DND-41 (cell line): ENCODE data around the gene TTC17.

Experiments
- ATAC-seq: fragments of 200-7000 bp; cut with Tn5 transposase; 3 replicates; pipeline ENCODE4 v1.9.1; 2021; ENCODE audit warnings: low read depth; ENCODE audit not compliant: insufficient read depth
- DNase-seq: peaks from one replicate; pipeline ENCODE4 v3.0.0-alpha.2; 2020
- H2AFZ ChIP-seq: 2 replicates; pipeline ENCODE4 v1.6.0; 2012; ENCODE audit warnings: low read depth, low read length
- H3K27ac ChIP-seq: 2 replicates; pipeline ENCODE4 v1.5.1; 2012; ENCODE audit warnings: low read length, inconsistent platforms
- H3K27me3 ChIP-seq: fragments of 200-600 bp; sonication (generic); 2 replicates; pipeline ENCODE4 v1.6.0; 2012; ENCODE audit warnings: low read length, mild to moderate bottlenecking, inconsistent platforms; ENCODE audit not compliant: insufficient read depth, poor library complexity
- H3K36me3 ChIP-seq: 2 replicates; pipeline ENCODE4 v1.5.1; 2012; ENCODE audit warnings: low read length, inconsistent platforms; ENCODE audit not compliant: insufficient read depth
- H3K4me1 ChIP-seq: 2 replicates; pipeline ENCODE4 v1.5.1; 2012; ENCODE audit warnings: mild to moderate bottlenecking, low read length; ENCODE audit not compliant: insufficient read depth
- H3K4me2 ChIP-seq: 2 replicates; pipeline ENCODE4 v1.6.0; 2012; ENCODE audit warnings: mild to moderate bottlenecking, moderate library complexity, low read length, inconsistent platforms; ENCODE audit not compliant: insufficient read depth
- H3K4me3 ChIP-seq, 2 experiments: fragments of 200-600 bp in 1 of 2; shearing (Covaris generic) in 1 of 2; 2 replicates each; pipeline ENCODE4 v1.5.1; 2012 to 2016; ENCODE audit warnings: inconsistent platforms in 2 of 2, low read length in 2 of 2, mild to moderate bottlenecking in 2 of 2, low read depth in 1 of 2, moderate library complexity in 1 of 2
- H3K79me2 ChIP-seq: 2 replicates; pipeline ENCODE4 v1.6.0; 2012; ENCODE audit warnings: low read length, inconsistent platforms; ENCODE audit not compliant: insufficient read depth
- H3K9ac ChIP-seq: 2 replicates; pipeline ENCODE4 v1.6.0; 2012; ENCODE audit warnings: low read depth, mild to moderate bottlenecking, inconsistent platforms, low read length, moderate library complexity
- H3K9me3 ChIP-seq: 2 replicates; pipeline ENCODE4 v1.5.1; 2012; ENCODE audit warnings: low read length, moderate library complexity, mild to moderate bottlenecking, inconsistent platforms; ENCODE audit not compliant: insufficient read depth, severe bottlenecking
- H4K20me1 ChIP-seq: 2 replicates; pipeline ENCODE4 v1.6.0; 2012; ENCODE audit warnings: low read length; ENCODE audit not compliant: insufficient read depth
- CTCF ChIP-seq: IDR thresholded peaks from 2 replicates; pipeline ENCODE4 v1.5.1; 2012; ENCODE audit warnings: borderline replicate concordance, low read length, moderate library complexity, mild to moderate bottlenecking; ENCODE audit not compliant: poor library complexity, severe bottlenecking; ENCODE audit errors: extremely low read depth
- EZH2 ChIP-seq: IDR thresholded peaks from 3 replicates; pipeline ENCODE4 v1.6.1; 2012; ENCODE audit warnings: borderline replicate concordance, low read depth, mild to moderate bottlenecking, moderate library complexity, low read length, inconsistent platforms; ENCODE audit not compliant: severe bottlenecking

TTC17 gene

GRCh38 chr11:43358801-43359421 is at the start of gene TTC17:
Gene TTC17 (plus strand): TSS chr11:43358920. CDS start chr11:43358955, 35 bp downstream.
- Histone ChIP-seq H3K4me1 (peaks cover 38% of the 10 kb centered on the region), H3K36me3 (peaks cover 7% of the 10 kb centered on the region), H4K20me1 (peaks cover 35% of the 10 kb centered on the region), H3K27me3 (no peaks in the 10 kb centered on the region), H2AFZ (peak within 1 kb of the TSS; percentile 95), H3K4me2 (peak within 1 kb of the TSS; percentile 89), H3K4me3 (peak within 1 kb of the TSS; percentile 65 to 77), H3K9me3 (no peaks in the 10 kb centered on the region), H3K27ac (peak within 1 kb of the TSS; percentile 79), H3K79me2 (peaks cover 55% of the 10 kb centered on the region), H3K9ac (peak within 1 kb of the TSS; percentile 77)
- DNase-seq (peak; percentile 94), ATAC-seq (peak; percentile 95)
- TF ChIP-seq EZH2 = no peak
- no peak for TF ChIP-seq CTCF

GRCh38 chr11:43311791-43312607 is 46.7 kb upstream of the TTC17 start, which contains the start of gene API5:
Gene API5 (plus strand): TSS chr11:43311996. CDS start chr11:43312128, 132 bp downstream.
- TF ChIP-seq EZH2 (no peak), CTCF (peak; percentile 89)
- DNase-seq (peak; percentile 95), ATAC-seq (peak; percentile 95)
- peak within 1 kb of the TSS; percentile 95 for H2AFZ ChIP-seq
- peak within 1 kb of the TSS; percentile 87 for H3K9ac ChIP-seq
- H3K4me3 ChIP-seq = peak within 1 kb of the TSS; percentile 83 to 87
- H3K79me2 ChIP-seq = peaks cover 56% of the 10 kb centered on the region
- H3K27me3 ChIP-seq = no peaks in the 10 kb centered on the region
- H3K9me3 ChIP-seq = no peaks in the 10 kb centered on the region
- peaks cover 34% of the 10 kb centered on the region for H3K4me1 ChIP-seq
- H4K20me1 ChIP-seq = peaks cover 44% of the 10 kb centered on the region
- H3K4me2 ChIP-seq = peak within 1 kb of the TSS; percentile 98
- H3K27ac ChIP-seq = peak within 1 kb of the TSS; percentile 84
- peaks cover 12% of the 10 kb centered on the region for H3K36me3 ChIP-seq

GRCh38 chr11:43315966-43316365 is 42.8 kb upstream of the TTC17 start:
- Histone ChIP-seq H4K20me1 (peaks cover 72% of the 10 kb centered on the region), H3K9ac (no peak overlapping the region), H3K4me3 (no peak overlapping the region), H3K79me2 (peaks cover 89% of the 10 kb centered on the region), H3K4me1 (peaks cover 34% of the 10 kb centered on the region), H3K9me3 (no peaks in the 10 kb centered on the region), H3K27me3 (no peaks in the 10 kb centered on the region), H3K4me2 (no peak overlapping the region; the same call in 1 of the 2 replicates), H3K36me3 (peaks cover 50% of the 10 kb centered on the region), H2AFZ (no peak overlapping the region), H3K27ac (no peak overlapping the region)
- no peak for ATAC-seq
- TF ChIP-seq CTCF = no peak
- no peak for TF ChIP-seq EZH2
- DNase-seq = no peak
